ENCODE results near the gene OR7C1.

OR7C1 gene

GRCh38 chr19:14837391-14837790 is 2.4 kb upstream of the OR7C1 start:
- Histone ChIP-seq H3K4me3 (no peak overlapping the region), H3K27ac (no peak overlapping the region)
- DNase-seq (ENCODE audit: low spot score), result no peak
- TF ChIP-seq CTCF (IDR thresholded peaks at IDR 0.05), result no peak

- H3K27ac ChIP-seq, result no peak overlapping the region
- DNase-seq (ENCODE audit: low spot score), result no peak
- H3K4me3 ChIP-seq, result no peak overlapping the region
- no peak for TF ChIP-seq CTCF (IDR thresholded peaks at IDR 0.05)
Measured at GRCh38 chr19:14830702-14831101, 4.3 kb downstream of the OR7C1 start.

- no peak overlapping the region for H3K27ac ChIP-seq
- TF ChIP-seq CTCF (IDR thresholded peaks at IDR 0.05), result no peak
- no peak for DNase-seq (ENCODE audit: low spot score)
- no peak overlapping the region for H3K4me3 ChIP-seq
Measured at GRCh38 chr19:14826006-14826405, 9.0 kb downstream of the OR7C1 start.

GRCh38 chr19:14821937-14822336 is 13.0 kb downstream of the OR7C1 start:
- TF ChIP-seq CTCF (IDR thresholded peaks at IDR 0.05), result no peak
- Histone ChIP-seq H3K4me3 (no peak overlapping the region), H3K27ac (no peak overlapping the region)
- DNase-seq (ENCODE audit: low spot score), result no peak

- no peak for TF ChIP-seq CTCF (IDR thresholded peaks at IDR 0.05)
- no peak for DNase-seq (ENCODE audit: low spot score)
- H3K27ac ChIP-seq, result no peak overlapping the region
- H3K4me3 ChIP-seq, result no peak overlapping the region
Measured at GRCh38 chr19:14818588-14818987, 16.4 kb downstream of the OR7C1 start.

- no peak for DNase-seq (ENCODE audit: low spot score)
- TF ChIP-seq CTCF (IDR thresholded peaks at IDR 0.05), result no peak
- H3K27ac ChIP-seq, result no peak overlapping the region
- no peak overlapping the region for H3K4me3 ChIP-seq
Measured at GRCh38 chr19:14817052-14817451, 17.9 kb downstream of the OR7C1 start.

GRCh38 chr19:14814982-14815652 is 19.9 kb downstream of the OR7C1 start:
- Histone ChIP-seq H3K27ac (no peak overlapping the region), H3K4me3 (no peak overlapping the region)
- no peak for DNase-seq (ENCODE audit: low spot score)
- TF ChIP-seq CTCF (IDR thresholded peaks at IDR 0.05), result no peak

Data from coronary artery (tissue), 2 donors.